ENCODE measurements around the gene SYNPO2. TPM values are rescaled to one million over a fixed set of nuclear protein-coding genes. Genes with fewer than 3 reads are reported as not detected.

The SYNPO2 gene
- total RNA-seq, 4 donors from 2014 or later: 144 to 400 (median 228) TPM

DNA sequence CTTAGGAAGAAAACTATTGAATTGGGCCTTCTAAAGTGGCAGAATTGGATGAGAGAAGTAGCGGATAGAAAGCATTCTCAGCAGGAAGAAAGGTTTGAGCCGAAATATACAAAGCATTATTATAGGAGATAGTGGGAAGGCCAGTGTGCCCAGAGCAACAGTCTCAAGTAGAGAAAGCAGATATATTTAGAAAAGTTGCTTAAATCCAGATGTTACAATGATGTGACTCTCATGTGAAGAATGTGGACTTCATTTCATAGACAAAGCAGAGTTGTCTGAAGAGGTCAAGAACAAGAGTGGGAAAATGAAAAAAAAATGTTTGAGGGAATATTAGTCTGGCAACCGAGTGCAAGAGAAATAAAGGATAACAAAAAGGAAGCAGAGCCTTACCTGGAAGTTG is 66.9 kb downstream of the SYNPO2 start:
- no peak overlapping the region for H3K4me3 ChIP-seq
- no peak for TF ChIP-seq POLR2A (IDR thresholded peaks at IDR 0.05)
- TF ChIP-seq, protein P1, sequence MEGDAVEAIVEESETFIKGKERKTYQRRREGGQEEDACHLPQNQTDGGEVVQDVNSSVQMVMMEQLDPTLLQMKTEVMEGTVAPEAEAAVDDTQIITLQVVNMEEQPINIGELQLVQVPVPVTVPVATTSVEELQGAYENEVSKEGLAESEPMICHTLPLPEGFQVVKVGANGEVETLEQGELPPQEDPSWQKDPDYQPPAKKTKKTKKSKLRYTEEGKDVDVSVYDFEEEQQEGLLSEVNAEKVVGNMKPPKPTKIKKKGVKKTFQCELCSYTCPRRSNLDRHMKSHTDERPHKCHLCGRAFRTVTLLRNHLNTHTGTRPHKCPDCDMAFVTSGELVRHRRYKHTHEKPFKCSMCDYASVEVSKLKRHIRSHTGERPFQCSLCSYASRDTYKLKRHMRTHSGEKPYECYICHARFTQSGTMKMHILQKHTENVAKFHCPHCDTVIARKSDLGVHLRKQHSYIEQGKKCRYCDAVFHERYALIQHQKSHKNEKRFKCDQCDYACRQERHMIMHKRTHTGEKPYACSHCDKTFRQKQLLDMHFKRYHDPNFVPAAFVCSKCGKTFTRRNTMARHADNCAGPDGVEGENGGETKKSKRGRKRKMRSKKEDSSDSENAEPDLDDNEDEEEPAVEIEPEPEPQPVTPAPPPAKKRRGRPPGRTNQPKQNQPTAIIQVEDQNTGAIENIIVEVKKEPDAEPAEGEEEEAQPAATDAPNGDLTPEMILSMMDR (IDR thresholded peaks at IDR 0.05): no peak
- no peaks in the 10 kb centered on the region for H3K9me3 ChIP-seq
- no peaks in the 10 kb centered on the region for H3K27me3 ChIP-seq
- H3K36me3 ChIP-seq: no peaks in the 10 kb centered on the region
- intact Hi-C loops (cut with DNase I; ENCODE audit: low total_unique reads): no loop called here
- H3K27ac ChIP-seq: peak overlapping the region; percentile 84 to 88
- H3K4me1 ChIP-seq: peaks cover 0 to 7% of the 10 kb centered on the region in 2 donors
- no peak for DNase-seq

GRCh38 chr4:118957722-118958445 is 69.2 kb downstream of the SYNPO2 start:
- TF ChIP-seq, protein P1 (IDR thresholded peaks at IDR 0.05): peak in 1 of 4 experiments; percentile 9
- no peak for TF ChIP-seq POLR2A (IDR thresholded peaks at IDR 0.05)
- peaks cover 9 to 22% of the 10 kb centered on the region in 2 donors for H3K4me1 ChIP-seq
- H3K27ac ChIP-seq: peak overlapping the region; percentile 84 to 88

GRCh38 chr4:118962540-118962939 is 73.9 kb downstream of the SYNPO2 start:
- intact Hi-C loops (cut with DNase I; ENCODE audit: low total_unique reads): no loop called here
- no peak for DNase-seq

More at GRCh38 chr4:118957722-118958445, 69.2 kb downstream of the SYNPO2 start:
- H3K36me3 ChIP-seq: no peaks in the 10 kb centered on the region
- no peaks in the 10 kb centered on the region for H3K9me3 ChIP-seq
- no peaks in the 10 kb centered on the region for H3K27me3 ChIP-seq
- no peak overlapping the region for H3K4me3 ChIP-seq
- peak; percentile 48 to 77 for DNase-seq
- intact Hi-C loops (cut with DNase I; ENCODE audit: low total_unique reads): no loop called here

DNA sequence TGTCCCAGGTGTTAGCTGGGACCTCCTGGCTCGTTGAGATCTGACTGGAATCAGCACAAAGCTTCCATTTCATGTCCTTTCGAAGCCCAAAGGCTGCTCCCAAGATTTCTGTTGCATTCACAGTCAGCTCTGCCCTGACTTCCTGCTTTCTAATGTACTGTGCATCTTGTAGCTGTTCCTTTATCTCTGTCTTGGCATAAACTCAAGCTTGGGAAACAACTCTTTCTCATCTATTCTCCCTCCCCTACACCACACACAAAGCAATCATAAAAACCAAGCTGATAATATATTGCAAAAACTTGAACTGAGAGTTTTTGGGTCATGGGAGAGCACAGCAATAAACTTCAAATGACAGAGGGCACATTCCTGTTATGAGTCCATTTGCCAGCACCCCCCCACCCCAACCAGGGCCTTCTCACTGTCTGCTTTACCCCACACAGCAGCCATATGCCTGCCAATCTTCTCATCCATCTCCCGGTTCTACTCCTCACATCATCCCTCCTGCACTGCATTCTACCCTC is 76.3 kb downstream of the SYNPO2 start:
- TF ChIP-seq, protein P1 (IDR thresholded peaks at IDR 0.05): no peak
- no peak for TF ChIP-seq POLR2A (IDR thresholded peaks at IDR 0.05)
- intact Hi-C loops (cut with DNase I; ENCODE audit: low total_unique reads): loop anchor here (5.0 kb wide), 1 partner anchor 78 kb away; the partner anchor contains the start of gene SYNPO2
- Histone ChIP-seq H3K36me3 (no peaks in the 10 kb centered on the region), H3K27ac (peak overlapping the region; percentile 84 to 88), H3K4me3 (no peak overlapping the region), H3K27me3 (no peaks in the 10 kb centered on the region), H3K4me1 (peaks cover 16 to 28% of the 10 kb centered on the region in 2 donors), H3K9me3 (no peaks in the 10 kb centered on the region)
- peak; percentile 77 to 88 for DNase-seq

More at GRCh38 chr4:118962540-118962939, 73.9 kb downstream of the SYNPO2 start:
- Histone ChIP-seq H3K36me3 (no peaks in the 10 kb centered on the region), H3K4me1 (peaks cover 16 to 32% of the 10 kb centered on the region in 2 donors), H3K27me3 (no peaks in the 10 kb centered on the region), H3K4me3 (no peak overlapping the region), H3K9me3 (no peaks in the 10 kb centered on the region), H3K27ac (peak overlapping the region; percentile 84 to 88)
- TF ChIP-seq POLR2A (IDR thresholded peaks at IDR 0.05): no peak
- TF ChIP-seq, protein P1 (IDR thresholded peaks at IDR 0.05): no peak

- Histone ChIP-seq H3K4me1 (peaks cover 9 to 19% of the 10 kb centered on the region in 2 donors), H3K4me3 (no peak overlapping the region), H3K27ac (peak overlapping the region; percentile 84 to 88), H3K36me3 (no peaks in the 10 kb centered on the region), H3K9me3 (no peaks in the 10 kb centered on the region), H3K27me3 (no peaks in the 10 kb centered on the region)
- peak in 1 of 2 donors; percentile 43 for DNase-seq
- no peak for TF ChIP-seq POLR2A (IDR thresholded peaks at IDR 0.05)
- TF ChIP-seq, protein P1 (IDR thresholded peaks at IDR 0.05): no peak
- intact Hi-C loops (cut with DNase I; ENCODE audit: low total_unique reads): loop anchor here (5.0 kb wide), 1 partner anchor 80 kb away; the partner anchor contains the start of gene SYNPO2
Observed at GRCh38 chr4:118967393-118967792, 78.7 kb downstream of the SYNPO2 start.
